Measurements from ENCODE around the gene SNAPC1. TPM values are rescaled to one million over a fixed set of nuclear protein-coding genes. Genes with fewer than 3 reads are reported as not detected.

SNAPC1 gene
- total and polyA plus RNA-seq, 2 of the 13 experiments (the other 11 are each of a cell fraction or from before 2014, with no cell fraction given): 2.6 to 8.5 TPM

DNA sequence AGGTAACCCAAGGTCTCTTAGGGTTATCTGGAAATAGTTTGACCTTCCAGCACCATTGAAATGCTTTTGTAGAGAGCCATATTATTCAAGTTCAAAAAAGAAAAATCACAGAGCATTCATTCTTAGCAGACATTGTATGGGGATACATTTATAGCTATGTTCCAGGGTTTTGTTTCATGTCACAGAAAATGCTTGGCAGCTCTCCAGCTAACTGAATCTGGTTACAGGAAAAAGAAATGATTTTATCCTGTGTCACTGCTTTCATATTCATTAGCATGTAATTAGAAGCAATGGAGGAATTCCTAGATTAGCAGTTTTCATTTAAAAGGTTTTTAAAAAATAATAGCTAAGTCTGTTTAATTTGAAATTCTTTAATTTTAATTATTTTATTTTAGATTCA lies 78.9 kb downstream of the SNAPC1 start:
- no peak overlapping the region for H3K4me2 ChIP-seq (ENCODE audit: low read depth, low read length)
- no peak for ATAC-seq
- no peak overlapping the region for H3K4me3 ChIP-seq (replicated peaks in 1 of 3; ENCODE audit: insufficient read depth in 1 of 3, low read depth in 2 of 3, low read length in 3 of 3)
- FAIRE-seq: no peak
- intact Hi-C loops (cut with micrococcal nuclease; ENCODE audit: unreplicated experiment) (no loop called here), in situ Hi-C loops (cut with HindIII; ENCODE audit: extremely low pct_ligation_motif_present, low pct_unique_long_range_greater_than_20kb) (loop anchor here (25.0 kb wide), 1 partner anchor 554 kb away; the partner anchor contains the start of gene TMEM30B)
- H3K9me3 ChIP-seq (ENCODE audit: low read length): no peaks in the 10 kb centered on the region
- no peak overlapping the region for H2AFZ ChIP-seq (ENCODE audit: low read length)
- no peaks in the 10 kb centered on the region for H4K20me1 ChIP-seq (ENCODE audit: insufficient read depth, low read length)
- POLR2A ChIA-PET: no interaction called here
- CTCF ChIA-PET (ENCODE audit: low intra/inter-chr PET ratio, low total read pairs): no interaction called here
- H3K79me2 ChIP-seq (ENCODE audit: insufficient read depth, low read length): no peaks in the 10 kb centered on the region
- H3K27me3 ChIP-seq (ENCODE audit: control insufficient read depth in 1 of 2, insufficient read depth in 2 of 2, low read length in 2 of 2): no peaks in the 10 kb centered on the region
- DNase-seq (ENCODE audit: low spot score): no peak
- TF ChIP-seq ZNF670 (CRISPR knock-in tag; IDR thresholded peaks at IDR 0.05; ENCODE audit: borderline replicate concordance): no peak
- TF ChIP-seq, protein P1, sequence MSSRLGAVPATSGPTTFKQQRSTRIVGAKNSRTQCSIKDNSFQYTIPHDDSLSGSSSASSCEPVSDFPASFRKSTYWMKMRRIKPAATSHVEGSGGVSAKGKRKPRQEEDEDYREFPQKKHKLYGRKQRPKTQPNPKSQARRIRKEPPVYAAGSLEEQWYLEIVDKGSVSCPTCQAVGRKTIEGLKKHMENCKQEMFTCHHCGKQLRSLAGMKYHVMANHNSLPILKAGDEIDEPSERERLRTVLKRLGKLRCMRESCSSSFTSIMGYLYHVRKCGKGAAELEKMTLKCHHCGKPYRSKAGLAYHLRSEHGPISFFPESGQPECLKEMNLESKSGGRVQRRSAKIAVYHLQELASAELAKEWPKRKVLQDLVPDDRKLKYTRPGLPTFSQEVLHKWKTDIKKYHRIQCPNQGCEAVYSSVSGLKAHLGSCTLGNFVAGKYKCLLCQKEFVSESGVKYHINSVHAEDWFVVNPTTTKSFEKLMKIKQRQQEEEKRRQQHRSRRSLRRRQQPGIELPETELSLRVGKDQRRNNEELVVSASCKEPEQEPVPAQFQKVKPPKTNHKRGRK (CRISPR knock-in tag; IDR thresholded peaks at IDR 0.05): no peak
- no peak for TF ChIP-seq ADNP (CRISPR knock-in tag; IDR thresholded peaks at IDR 0.05)
- TF ChIP-seq ZNF720 (CRISPR knock-in tag; IDR thresholded peaks at IDR 0.05): no peak
- H3K36me3 ChIP-seq (replicated peaks in 1 of 2; ENCODE audit: control insufficient read depth in 1 of 2, insufficient read depth in 2 of 2, low read length in 2 of 2): no peaks in the 10 kb centered on the region
- H3K4me1 ChIP-seq (ENCODE audit: insufficient read depth, low read length): no peaks in the 10 kb centered on the region
- no peak overlapping the region for H3K9ac ChIP-seq (ENCODE audit: insufficient read depth, low read depth, low read length)
- H3K27ac ChIP-seq (ENCODE audit: extremely low read length, insufficient read depth, low read length): no peak overlapping the region
- BruUV-seq (replicated peaks): no TSS peak

Other genes starting within 250 kb of the SNAPC1 start
- gene HIF1A, start 66.9 kb upstream of the SNAPC1 start, total RNA-seq (2016; rRNA removed; fragmentation: Illumina TruSeq; extraction: Trizol): 126 and 211 TPM in 2 replicates
- 41.0 and 42.8 TPM in 2 replicates for gene HIF1A, start 66.9 kb upstream of the SNAPC1 start, polyA plus RNA-seq (2011; rRNA removed)
- gene SYT16, start 50.3 kb downstream of the SNAPC1 start, total RNA-seq (2016; rRNA removed; fragmentation: Illumina TruSeq; extraction: Trizol): 0.03 TPM in 1 of 2 replicates, not detected in the other
- gene SYT16, start 50.3 kb downstream of the SNAPC1 start, polyA plus RNA-seq (2011; rRNA removed): not detected in 2 replicates